Spleen (tissue), 7 donors: Measurements from ENCODE around the gene KCNQ5.

Experiments
- POLR2A ChIP-seq, 3 donors: fragments of 450-650 bp; IDR thresholded peaks; one replicate each; pipeline ENCODE4 v1.5.1; 2017; ENCODE audit warnings: antibody characterized with exemption in 3 of 3, mild to moderate bottlenecking in 1 of 3
- POLR2AphosphoS5 ChIP-seq, 3 donors: sonication (generic); formaldehyde crosslinking; IDR thresholded peaks; one replicate each; pipeline ENCODE4 v1.5.1; 2017; ENCODE audit warnings: antibody characterized with exemption in 3 of 3
- TF ChIP-seq, protein P1 (sequence below), 11 experiments: fragments of 200-600 bp in 7 of 11; fragments of 450-650 bp in 4 of 11; sonication (generic) in 4 of 11; IDR thresholded peaks in 8 of 11; conservative IDR thresholded peaks in 3 of 11; 1 replicate in 7 of 11; 2 replicates in 4 of 11; pipeline versions ENCODE4 v1.4.0 to v1.8.0; 2016 to 2021; ENCODE audit warnings: antibody characterized with exemption in 11 of 11, inconsistent platforms in 4 of 11, mild to moderate bottlenecking in 1 of 11
- donor health status: DM: no; HTN: no; CAD: no; lungs with moderate emphysema.
- donor health status: DM: no; HTN: no; CAD: no.
- donor health status: DM: no; HTN: no; CAD: no.

DNA sequence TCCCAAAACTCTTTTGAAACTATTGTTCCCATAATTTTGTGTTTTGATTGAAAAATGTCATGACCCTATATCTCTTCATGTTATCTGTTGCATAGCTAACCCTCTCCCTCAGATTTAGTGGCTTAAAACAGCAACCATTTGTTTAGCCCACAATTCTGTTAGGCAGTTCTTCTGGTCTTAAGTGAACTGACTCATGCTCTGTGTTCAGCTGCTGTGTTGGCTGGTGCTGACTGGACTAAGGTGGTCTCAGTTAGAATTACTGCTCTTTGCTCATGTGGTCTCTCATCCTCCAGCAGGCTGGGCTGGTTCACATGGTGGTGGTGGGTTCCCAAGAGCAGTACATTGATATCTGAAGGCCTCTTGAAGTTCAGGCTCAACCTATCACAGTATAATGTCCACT is 522.7 kb downstream of the KCNQ5 start:
- TF ChIP-seq, protein P1, sequence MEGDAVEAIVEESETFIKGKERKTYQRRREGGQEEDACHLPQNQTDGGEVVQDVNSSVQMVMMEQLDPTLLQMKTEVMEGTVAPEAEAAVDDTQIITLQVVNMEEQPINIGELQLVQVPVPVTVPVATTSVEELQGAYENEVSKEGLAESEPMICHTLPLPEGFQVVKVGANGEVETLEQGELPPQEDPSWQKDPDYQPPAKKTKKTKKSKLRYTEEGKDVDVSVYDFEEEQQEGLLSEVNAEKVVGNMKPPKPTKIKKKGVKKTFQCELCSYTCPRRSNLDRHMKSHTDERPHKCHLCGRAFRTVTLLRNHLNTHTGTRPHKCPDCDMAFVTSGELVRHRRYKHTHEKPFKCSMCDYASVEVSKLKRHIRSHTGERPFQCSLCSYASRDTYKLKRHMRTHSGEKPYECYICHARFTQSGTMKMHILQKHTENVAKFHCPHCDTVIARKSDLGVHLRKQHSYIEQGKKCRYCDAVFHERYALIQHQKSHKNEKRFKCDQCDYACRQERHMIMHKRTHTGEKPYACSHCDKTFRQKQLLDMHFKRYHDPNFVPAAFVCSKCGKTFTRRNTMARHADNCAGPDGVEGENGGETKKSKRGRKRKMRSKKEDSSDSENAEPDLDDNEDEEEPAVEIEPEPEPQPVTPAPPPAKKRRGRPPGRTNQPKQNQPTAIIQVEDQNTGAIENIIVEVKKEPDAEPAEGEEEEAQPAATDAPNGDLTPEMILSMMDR (IDR thresholded peaks at IDR 0.05 in 8 of 11, conservative IDR thresholded peaks at IDR 0.05 in 3 of 11), result no peak
- TF ChIP-seq POLR2A (IDR thresholded peaks at IDR 0.05) (no peak), POLR2AphosphoS5 (IDR thresholded peaks at IDR 0.05) (no peak)
